Measurements from ENCODE around the gene RPS6KA1.
"Not testable (repeated sequence)": the region's sequence is repeated elsewhere in the genome, so short reads cannot be mapped to it uniquely, and the experiment has no call there.

RPS6KA1 gene

GRCh38 chr1:26608895-26609294 is 79.3 kb downstream of the RPS6KA1 start:
- no peak for DNase-seq

GRCh38 chr1:26610781-26611180 is 81.2 kb downstream of the RPS6KA1 start:
- DNase-seq = no peak

DNA sequence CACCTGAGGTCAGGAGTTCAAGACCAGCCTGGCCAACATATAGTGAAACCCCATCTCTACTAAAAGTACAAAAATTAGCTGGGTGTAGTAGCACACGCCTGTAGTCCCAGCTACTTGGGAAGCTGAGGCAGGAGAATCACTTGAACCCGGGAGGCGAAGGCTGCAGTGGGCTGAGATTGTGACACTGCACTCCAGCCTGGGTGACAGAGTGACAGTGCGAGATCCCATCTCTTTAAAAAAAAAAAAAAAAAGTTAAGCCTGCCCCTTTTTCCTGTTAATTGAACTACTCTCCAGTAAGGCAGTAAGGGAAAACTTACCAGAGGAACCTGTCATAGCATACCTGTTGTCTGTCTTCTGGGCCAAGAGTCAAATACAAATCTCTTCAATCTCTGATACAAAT is 83.1 kb downstream of the RPS6KA1 start:
- not testable (repeated sequence) for DNase-seq

DNA sequence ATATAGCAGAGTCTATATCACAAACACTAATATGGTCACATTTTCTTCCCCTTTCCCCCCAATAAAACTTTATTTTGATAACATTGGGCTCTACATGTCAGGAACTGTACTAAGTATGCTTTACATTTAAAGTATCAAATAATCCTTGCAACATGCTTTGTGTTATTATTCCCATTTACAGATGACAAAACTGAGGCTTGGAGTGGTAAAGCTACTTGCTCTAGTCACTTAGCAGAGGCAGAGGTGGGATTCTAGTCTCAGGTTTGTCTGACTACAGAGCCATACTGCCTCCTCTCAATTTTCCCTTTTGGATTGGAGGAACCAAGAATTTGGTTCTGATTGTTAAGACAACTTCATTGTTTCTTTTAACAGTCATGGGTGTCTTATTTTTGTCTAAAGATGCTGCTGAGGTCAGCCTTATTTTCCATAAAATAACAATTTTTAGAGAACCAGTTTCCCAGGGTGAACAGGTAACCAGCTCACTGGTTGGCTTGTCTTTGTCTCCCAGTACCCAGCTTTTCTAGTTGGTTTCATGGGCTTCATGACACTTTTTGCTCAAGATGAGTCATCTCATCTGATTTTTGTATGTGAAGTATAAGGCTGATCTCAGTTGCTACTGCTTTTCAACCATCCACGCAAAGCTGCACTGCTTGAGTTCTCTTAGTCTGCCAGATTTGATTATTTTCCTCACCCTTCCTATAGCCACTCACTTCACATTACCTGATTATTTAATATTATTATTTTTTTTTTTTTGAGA is 85.3 kb downstream of the RPS6KA1 start:
- no peak for DNase-seq

DNA sequence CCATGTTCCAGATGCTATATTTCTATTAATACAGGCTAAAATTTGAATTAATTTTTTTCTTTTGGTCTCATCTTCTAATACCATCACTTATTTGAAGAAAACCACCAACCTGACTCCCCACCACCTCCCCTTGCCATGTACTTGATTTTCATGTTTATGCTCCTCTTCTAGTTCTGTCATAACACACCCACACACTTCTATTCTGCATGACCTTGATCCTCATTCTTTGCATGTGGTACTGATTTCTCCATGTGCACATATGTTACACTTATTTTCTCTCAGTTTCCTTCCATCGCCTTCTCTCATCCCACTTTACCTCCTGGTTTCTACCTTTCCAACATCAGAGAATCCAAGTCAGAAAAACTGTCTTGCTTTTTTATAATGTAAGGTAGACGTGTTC is 87.3 kb downstream of the RPS6KA1 start:
- no peak for DNase-seq

GRCh38 chr1:26618561-26618960 is 89.0 kb downstream of the RPS6KA1 start:
- DNase-seq = no peak

All from NCI-H2029 treated with DMSO at 0.1 percent for 48 hours (cell line).